H1 (cell line): Measurements from ENCODE around the gene TRAPPC8. TPM values are rescaled to one million over a fixed set of nuclear protein-coding genes. Genes with fewer than 3 reads are reported as not detected.

ENCODE experiments used
- polyA plus RNA-seq, 7 experiments: library from polyadenylated mRNA; depleted of rRNA in 3 of 7; stranded (reverse) in 5 of 7; unstranded in 2 of 7; fragments of >200 nt in 5 of 7; fragments of 200-250 nt in 2 of 7; gene quantifications; 1 replicate in 5 of 7; 2 replicates in 1 of 7; 4 replicates in 1 of 7; pipeline versions ENCODE4 v1.2.1 to v1.2.3, GENCODE V29; 2011 to 2013; ENCODE audit warnings: missing spikeins in 2 of 7, mixed read lengths in 2 of 7
- total RNA-seq: library from RNA; stranded (reverse); fragmentation: NEBNext Ultra II Directional; extraction: Animal tissue kit (Norgen Biotek cat#: 25700); gene quantifications from 2 replicates; pipeline ENCODE4 v1.2.1, GENCODE V29; 2021
- TF ChIP-seq, protein P1 (sequence below): IDR thresholded peaks from 2 replicates; pipeline ENCODE4 v1.6.1; 2012; ENCODE audit warnings: inconsistent platforms

The TRAPPC8 gene
- total and polyA plus RNA-seq, 2 of the 8 experiments (the other 6 are each of a cell fraction or from before 2014, with no cell fraction given), result 43.6 to 56.5 TPM

- TF ChIP-seq, protein P1, sequence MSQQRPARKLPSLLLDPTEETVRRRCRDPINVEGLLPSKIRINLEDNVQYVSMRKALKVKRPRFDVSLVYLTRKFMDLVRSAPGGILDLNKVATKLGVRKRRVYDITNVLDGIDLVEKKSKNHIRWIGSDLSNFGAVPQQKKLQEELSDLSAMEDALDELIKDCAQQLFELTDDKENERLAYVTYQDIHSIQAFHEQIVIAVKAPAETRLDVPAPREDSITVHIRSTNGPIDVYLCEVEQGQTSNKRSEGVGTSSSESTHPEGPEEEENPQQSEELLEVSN, result no peak
These were observed 13.7 kb downstream of the TRAPPC8 start (continued) for GRCh38 chr18:31929273-31929672.
